Testis (tissue), 3 donors: ENCODE measurements around the gene BBS5. TPM values are rescaled to one million over a fixed set of nuclear protein-coding genes. Genes with fewer than 3 reads are reported as not detected.
"Not testable (repeated sequence)": the region's sequence is repeated elsewhere in the genome, so short reads cannot be mapped to it uniquely, and the experiment has no call there.

Source experiments
- DNase-seq: peaks from one replicate; pipeline ENCODE4 v3.0.0-alpha.2; 2019
- H3K27ac ChIP-seq, 2 donors: fragments of 200-600 bp; sonication (generic); one replicate each; pipeline ENCODE4 v1.5.1; 2019
- H3K27me3 ChIP-seq: fragments of 200-600 bp; sonication (generic); one replicate; pipeline ENCODE4 v1.5.1; 2019
- H3K36me3 ChIP-seq: fragments of 200-600 bp; sonication (generic); one replicate; pipeline ENCODE4 v1.5.1; 2017; ENCODE audit warnings: low read depth; ENCODE audit errors: missing control alignments
- H3K4me1 ChIP-seq: fragments of 200-600 bp; sonication (generic); one replicate; pipeline ENCODE4 v1.5.1; 2019
- H3K4me3 ChIP-seq, 2 donors: fragments of 200-600 bp; sonication (generic); one replicate each; pipeline ENCODE4 v1.5.1; 2017 to 2019
- H3K9me3 ChIP-seq: fragments of 200-600 bp; sonication (generic); one replicate; pipeline ENCODE4 v1.5.1; 2017
- CTCF ChIP-seq, 3 experiments: fragments of 450-650 bp in 2 of 3; fragments of 200-600 bp in 1 of 3; sonication (generic) in 1 of 3; IDR thresholded peaks; one replicate each; pipeline ENCODE4 v1.5.1; 2016 to 2019; ENCODE audit warnings: antibody characterized with exemption in 3 of 3, mild to moderate bottlenecking in 2 of 3, moderate library complexity in 1 of 3
- POLR2A ChIP-seq: fragments of 450-650 bp; IDR thresholded peaks from one replicate; pipeline ENCODE4 v1.6.1; 2017; ENCODE audit warnings: antibody characterized with exemption, mild to moderate bottlenecking, moderate library complexity
- WGBS, 2 donors: methylation state at CpG; one replicate each; pipeline ENCODE4 v1.1.5; 2018; 5-methylcytosine and 5-hydroxymethylcytosine counted together
- intact Hi-C: fragments of 100-400 bp; cut with DNase I; formaldehyde crosslinking; loops from one replicate; pipeline ENCODE4 v1.15.1; 2023; ENCODE audit warnings: low total_unique reads
- polyA plus RNA-seq: library from polyadenylated mRNA; stranded (reverse); fragments of 350-450 nt; fragmentation: Illumina TruSeq; extraction: RNeasy Lipid Tissue Mini Kit (QIAGEN cat#74804); gene quantifications from one replicate; pipeline ENCODE4 v1.2.3, GENCODE V29; 2014; ENCODE audit warnings: low read depth, low replicate concordance; ENCODE audit not compliant: insufficient read depth
- total RNA-seq, 2 donors: library from RNA; depleted of rRNA; stranded (reverse); fragments of >200 nt; gene quantifications; one replicate each; pipeline ENCODE4 v1.2.3, GENCODE V29; 2016

Gene BBS5
- total and polyA plus RNA-seq, 3 donors from 2014 or later: 14.1 to 23.6 (median 14.6) TPM

- intact Hi-C loops: no loop called here
- no peak for DNase-seq
- Histone ChIP-seq H3K4me1 (no peaks in the 10 kb centered on the region), H3K4me3 (no peak overlapping the region), H3K9me3 (no peaks in the 10 kb centered on the region), H3K27ac (no peak overlapping the region), H3K27me3 (no peaks in the 10 kb centered on the region), H3K36me3 (no peaks in the 10 kb centered on the region)
- TF ChIP-seq CTCF (IDR thresholded peaks at IDR 0.05): no peak
- TF ChIP-seq POLR2A: no peak
- WGBS, 2 donors: 92 to 97% methylated on average over 1 of the region's 1 CpG
Measured at GRCh38 chr2:169513094-169513493, 33.8 kb downstream of the BBS5 start.

- Histone ChIP-seq H3K4me1 (no peaks in the 10 kb centered on the region), H3K27me3 (no peaks in the 10 kb centered on the region), H3K36me3 (no peaks in the 10 kb centered on the region), H3K27ac (no peak overlapping the region), H3K9me3 (no peaks in the 10 kb centered on the region), H3K4me3 (no peak overlapping the region)
- intact Hi-C loops: no loop called here
- WGBS, 2 donors: 66 to 71% methylated on average over 3 of the region's 3 CpGs
- TF ChIP-seq POLR2A: no peak
- TF ChIP-seq CTCF (IDR thresholded peaks at IDR 0.05): no peak
- DNase-seq: no peak
Measured at GRCh38 chr2:169513926-169514325, 34.6 kb downstream of the BBS5 start.

- H3K36me3 ChIP-seq, H3K27ac ChIP-seq, H3K4me1 ChIP-seq, H3K9me3 ChIP-seq, H3K27me3 ChIP-seq, DNase-seq, H3K4me3 ChIP-seq, intact Hi-C loops: not testable (repeated sequence)
- 88 to 89% methylated on average over 7 of the region's 7 CpGs for WGBS, 2 donors
Measured at GRCh38 chr2:169514758-169515157, 35.5 kb downstream of the BBS5 start.

GRCh38 chr2:169516488-169516995 is 37.2 kb downstream of the BBS5 start:
- H3K36me3 ChIP-seq, H3K27ac ChIP-seq, H3K4me1 ChIP-seq, intact Hi-C loops, H3K9me3 ChIP-seq, DNase-seq, H3K4me3 ChIP-seq, H3K27me3 ChIP-seq: not testable (repeated sequence)
- WGBS, 2 donors: 92 to 100% methylated on average over 10 of the region's 10 CpGs

- Histone ChIP-seq H3K4me1 (no peaks in the 10 kb centered on the region), H3K27me3 (no peaks in the 10 kb centered on the region), H3K27ac (no peak overlapping the region), H3K36me3 (no peaks in the 10 kb centered on the region), H3K4me3 (no peak overlapping the region), H3K9me3 (no peaks in the 10 kb centered on the region)
- no peak for TF ChIP-seq CTCF (IDR thresholded peaks at IDR 0.05)
- TF ChIP-seq POLR2A: no peak
- DNase-seq: no peak
- intact Hi-C loops: no loop called here
Measured at GRCh38 chr2:169520896-169521295, 41.6 kb downstream of the BBS5 start.

GRCh38 chr2:169523681-169524080 is 44.4 kb downstream of the BBS5 start:
- 66 to 87% methylated on average over 5 of the region's 5 CpGs for WGBS, 2 donors
- intact Hi-C loops: no loop called here
- no peak overlapping the region for H3K4me3 ChIP-seq
- DNase-seq: no peak
- no peaks in the 10 kb centered on the region for H3K4me1 ChIP-seq
- no peaks in the 10 kb centered on the region for H3K36me3 ChIP-seq
- H3K27me3 ChIP-seq: no peaks in the 10 kb centered on the region
- no peak overlapping the region for H3K27ac ChIP-seq
- H3K9me3 ChIP-seq: no peaks in the 10 kb centered on the region
- no peak for TF ChIP-seq POLR2A
- no peak for TF ChIP-seq CTCF (IDR thresholded peaks at IDR 0.05)
